ENCODE results near the gene LRP10.

DNA sequence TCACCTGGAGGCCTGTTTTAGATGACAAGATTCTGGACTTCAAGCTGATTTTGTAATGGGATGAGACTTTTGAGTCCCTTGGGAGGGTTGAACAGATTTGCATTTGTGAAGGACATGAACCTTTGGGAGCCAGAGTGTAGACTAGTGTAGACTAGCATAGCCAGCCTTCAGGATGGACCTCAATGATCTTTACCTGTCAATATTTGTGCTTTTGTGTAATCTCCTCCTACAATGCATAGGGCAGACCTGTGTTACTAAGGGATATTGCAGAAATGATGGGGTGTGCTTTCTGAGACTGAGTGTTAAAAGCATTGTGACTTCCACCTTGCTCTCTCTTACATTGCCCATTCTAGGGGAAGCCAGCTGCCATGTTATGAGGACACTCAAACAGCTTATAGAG, 9.9 kb upstream of the LRP10 start:
- TF ChIP-seq, protein P1, sequence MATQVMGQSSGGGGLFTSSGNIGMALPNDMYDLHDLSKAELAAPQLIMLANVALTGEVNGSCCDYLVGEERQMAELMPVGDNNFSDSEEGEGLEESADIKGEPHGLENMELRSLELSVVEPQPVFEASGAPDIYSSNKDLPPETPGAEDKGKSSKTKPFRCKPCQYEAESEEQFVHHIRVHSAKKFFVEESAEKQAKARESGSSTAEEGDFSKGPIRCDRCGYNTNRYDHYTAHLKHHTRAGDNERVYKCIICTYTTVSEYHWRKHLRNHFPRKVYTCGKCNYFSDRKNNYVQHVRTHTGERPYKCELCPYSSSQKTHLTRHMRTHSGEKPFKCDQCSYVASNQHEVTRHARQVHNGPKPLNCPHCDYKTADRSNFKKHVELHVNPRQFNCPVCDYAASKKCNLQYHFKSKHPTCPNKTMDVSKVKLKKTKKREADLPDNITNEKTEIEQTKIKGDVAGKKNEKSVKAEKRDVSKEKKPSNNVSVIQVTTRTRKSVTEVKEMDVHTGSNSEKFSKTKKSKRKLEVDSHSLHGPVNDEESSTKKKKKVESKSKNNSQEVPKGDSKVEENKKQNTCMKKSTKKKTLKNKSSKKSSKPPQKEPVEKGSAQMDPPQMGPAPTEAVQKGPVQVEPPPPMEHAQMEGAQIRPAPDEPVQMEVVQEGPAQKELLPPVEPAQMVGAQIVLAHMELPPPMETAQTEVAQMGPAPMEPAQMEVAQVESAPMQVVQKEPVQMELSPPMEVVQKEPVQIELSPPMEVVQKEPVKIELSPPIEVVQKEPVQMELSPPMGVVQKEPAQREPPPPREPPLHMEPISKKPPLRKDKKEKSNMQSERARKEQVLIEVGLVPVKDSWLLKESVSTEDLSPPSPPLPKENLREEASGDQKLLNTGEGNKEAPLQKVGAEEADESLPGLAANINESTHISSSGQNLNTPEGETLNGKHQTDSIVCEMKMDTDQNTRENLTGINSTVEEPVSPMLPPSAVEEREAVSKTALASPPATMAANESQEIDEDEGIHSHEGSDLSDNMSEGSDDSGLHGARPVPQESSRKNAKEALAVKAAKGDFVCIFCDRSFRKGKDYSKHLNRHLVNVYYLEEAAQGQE (IDR thresholded peaks at IDR 0.05; ENCODE audit: insufficient read depth in 1 of 2, low read depth in 2 of 2, low read length in 2 of 2): no peak
- TF ChIP-seq TAF1 (IDR thresholded peaks at IDR 0.05; ENCODE audit: borderline replicate concordance, insufficient read depth, low read length): no peak

Measured in PFSK-1 (cell line).